K562 (cell line): ENCODE measurements around the gene MLLT6. TPM values are rescaled to one million over a fixed set of nuclear protein-coding genes. Genes with fewer than 3 reads are reported as not detected.

ENCODE experiments used
- E2F6 ChIP-seq, 2 experiments: IDR thresholded peaks; 2 replicates each; pipeline ENCODE4 v1.6.1; 2011; ENCODE audit warnings: borderline replicate concordance in 1 of 2, control low read depth in 1 of 2, low read depth in 1 of 2, low read length in 1 of 2, mild to moderate bottlenecking in 1 of 2, mixed read lengths in 1 of 2, moderate library complexity in 1 of 2; ENCODE audit not compliant: insufficient read depth in 1 of 2, insufficient read length in 1 of 2, poor library complexity in 1 of 2, severe bottlenecking in 1 of 2; ENCODE audit errors: extremely low read depth in 1 of 2
- KDM4B ChIP-seq, 2 experiments: fragments of 450-650 bp in 1 of 2; sonication (generic) in 1 of 2; IDR thresholded peaks; 2 replicates each; pipeline ENCODE4 v1.6.1; 2016 to 2017; ENCODE audit warnings: borderline replicate concordance in 2 of 2, antibody characterized with exemption in 1 of 2, low read depth in 1 of 2, mild to moderate bottlenecking in 1 of 2
- POLR2B ChIP-seq: fragments of 450-650 bp; IDR thresholded peaks from 2 replicates; pipeline ENCODE4 v1.6.1; 2018; ENCODE audit warnings: low read depth; ENCODE audit not compliant: partially characterized antibody
- PTBP1 ChIP-seq: fragments of 200-400 bp; formaldehyde crosslinking; IDR thresholded peaks from 2 replicates; pipeline ENCODE4 v1.6.1; 2017; ENCODE audit warnings: low read depth, low read length
- REST ChIP-seq, 2 experiments: fragments of 450-650 bp; formaldehyde crosslinking in 1 of 2; IDR thresholded peaks; 2 replicates each; pipeline versions ENCODE4 v1.4.0 to v1.6.1; 2014 to 2020; ENCODE audit warnings: mild to moderate bottlenecking in 2 of 2, borderline replicate concordance in 1 of 2, low read depth in 1 of 2
- SIN3B ChIP-seq: fragments of 450-650 bp; IDR thresholded peaks from 2 replicates; pipeline ENCODE4 v1.6.1; 2017; ENCODE audit warnings: low read depth, mild to moderate bottlenecking, moderate library complexity
- SMAD4 ChIP-seq: fragments of 250-450 bp; sonication (Bioruptor Pico); conservative IDR thresholded peaks from 2 replicates; pipeline ENCODE4 v1.8.0; 2021; ENCODE audit warnings: inconsistent platforms, mild to moderate bottlenecking, moderate library complexity
- TAF1 ChIP-seq: IDR thresholded peaks from 2 replicates; pipeline ENCODE4 v1.6.1; 2011; ENCODE audit warnings: mild to moderate bottlenecking, low read length, moderate library complexity; ENCODE audit not compliant: insufficient read depth, control insufficient read depth, severe bottlenecking; ENCODE audit errors: extremely low read depth
- THAP12 ChIP-seq: fragments of 250-450 bp; sonication (Bioruptor Pico); IDR thresholded peaks from 2 replicates; pipeline ENCODE4 v1.9.0; 2021; ENCODE audit warnings: mild to moderate bottlenecking, inconsistent platforms
- ZEB2 ChIP-seq: fragments of 450-650 bp; IDR thresholded peaks from 2 replicates; pipeline ENCODE4 v1.6.1; 2016
- ZNF24 ChIP-seq: fragments of 450-650 bp; IDR thresholded peaks from 2 replicates; pipeline ENCODE4 v1.6.1; 2016
- ZNF740 ChIP-seq, 3 experiments: fragments of 200-800 bp in 1 of 3; sonication (Bioruptor generic) in 1 of 3; sonication (generic) in 1 of 3; formaldehyde crosslinking in 1 of 3; IDR thresholded peaks; 2 replicates each; pipeline versions ENCODE4 v1.6.1 to v1.8.0; 2016 to 2022; ENCODE audit warnings: mild to moderate bottlenecking in 2 of 3, missing compliant biosample characterization in 2 of 3, missing genetic modification characterization in 2 of 3, missing genetic modification reagents in 1 of 3
- polyA plus RNA-seq, 8 experiments: library from polyadenylated mRNA; depleted of rRNA in 4 of 8; stranded (reverse) in 5 of 8; unstranded in 3 of 8; fragments of >200 nt; fragmentation: Nextera tagmentation in 2 of 8; fragmentation: Illumina TruSeq in 1 of 8; extraction: Ambion mirVana in 2 of 8; extraction: Trizol in 1 of 8; gene quantifications; 2 replicates each; pipeline versions ENCODE4 v1.2.1 to v1.2.3, GENCODE V29; 2011 to 2014; ENCODE audit warnings: inconsistent platforms in 1 of 8, missing spikeins in 1 of 8
- total RNA-seq, 7 experiments: library from RNA; depleted of rRNA in 6 of 7; stranded (reverse); fragments of >200 nt in 6 of 7; fragmentation: Illumina TruSeq in 2 of 7; extraction: Trizol in 2 of 7; gene quantifications; 2 replicates each; pipeline versions ENCODE4 v1.2.1 to v1.2.3, GENCODE V29; 2011 to 2021; ENCODE audit warnings: low replicate concordance in 1 of 7

The MLLT6 gene
- total and polyA plus RNA-seq, 9 of the 15 experiments (the other 6 are each of a cell fraction or from before 2014, with no cell fraction given): 3.1 to 71.7 (median 30.0) TPM

DNA sequence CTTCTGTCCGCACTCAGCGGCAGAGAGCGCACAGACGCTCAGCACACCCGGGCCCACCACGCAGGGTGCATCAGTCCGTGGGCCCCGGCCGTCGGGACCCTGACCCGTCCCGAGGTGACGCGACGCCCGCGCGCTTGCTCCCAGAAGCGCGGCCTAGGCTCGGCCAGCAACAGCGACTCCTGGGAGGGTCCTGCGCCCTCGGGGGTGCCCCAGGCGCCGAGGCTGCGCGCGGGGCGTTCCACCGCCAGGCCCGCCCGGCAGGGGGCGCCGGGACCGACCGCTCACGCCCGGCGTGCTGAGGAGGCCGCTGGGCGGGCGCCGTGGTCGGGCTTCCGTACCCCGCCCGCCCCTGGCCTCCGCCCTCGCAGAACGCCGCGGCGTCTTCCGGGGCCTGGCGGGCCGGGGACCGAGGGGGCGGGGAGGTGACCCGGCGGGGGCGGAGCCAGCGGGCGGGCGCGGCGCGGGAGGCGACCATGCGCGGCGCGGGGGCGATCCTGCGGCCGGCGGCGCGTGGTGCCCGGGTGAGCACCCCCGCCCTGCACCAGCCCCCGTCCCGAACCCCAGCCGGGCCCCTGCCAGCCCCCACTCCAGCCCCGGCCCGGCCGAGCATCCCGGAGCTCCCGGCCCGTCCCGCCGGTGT is 24.9 kb downstream of the MLLT6 start, which contains the start of gene CISD3 (continued):
- TF ChIP-seq ZNF740 (CRISPR knock-in tag; IDR thresholded peaks at IDR 0.05) (0 out of 2 replicates have a peak, but pooled peaks have one; percentile 20), ZNF740 (tag; IDR thresholded peaks at IDR 0.05) (no peak), POLR2B (peak; percentile 19), E2F6 (IDR thresholded peaks at IDR 0.05; ENCODE audit: borderline replicate concordance in 1 of 2, extremely low read depth in 1 of 2, insufficient read depth in 1 of 2, insufficient read length in 1 of 2, low read depth in 1 of 2, low read length in 1 of 2, poor library complexity in 1 of 2, severe bottlenecking in 1 of 2) (peak in 1 of 2 experiments; percentile 88), SMAD4 (CRISPR knock-in tag) (peak; percentile 86), ZEB2 (no peak), ZNF24 (peak; percentile 54; the same call in 1 of the 2 replicates), THAP12 (CRISPR knock-in tag) (0 out of 2 replicates have a peak, but pooled peaks have one; percentile 59), SIN3B (peak; percentile 65; the same call in 1 of the 2 replicates), PTBP1 (no peak), REST (IDR thresholded peaks at IDR 0.05; ENCODE audit: borderline replicate concordance) (peak; percentile 46), REST (CRISPR knock-in tag; IDR thresholded peaks at IDR 0.05; ENCODE audit: low read depth) (peak; percentile 83), KDM4B (IDR thresholded peaks at IDR 0.05; ENCODE audit: borderline replicate concordance in 2 of 2, low read depth in 1 of 2) (peak in 1 of 2 experiments; percentile 58; a peak in 1 of 4 replicates), TAF1 (peak; percentile 31)
